CD14-positive monocyte (primary cell): Measurements from ENCODE around the gene PFDN1. TPM values are rescaled to one million over a fixed set of nuclear protein-coding genes. Genes with fewer than 3 reads are reported as not detected.

Source experiments
- DNase-seq, 3 donors: peaks; one replicate each; pipeline ENCODE4 v3.0.0-alpha.2; 2011 to 2022
- H2AFZ ChIP-seq: 2 replicates; pipeline ENCODE4 v1.6.0; 2012; ENCODE audit warnings: mild to moderate bottlenecking, low read depth, low read length, inconsistent platforms; ENCODE audit not compliant: insufficient read depth, poor library complexity, severe bottlenecking
- H3K27ac ChIP-seq, 2 donors: 1 replicate in 1 of 2; 2 replicates in 1 of 2; pipeline ENCODE4 v1.5.1; 2012 to 2013; ENCODE audit warnings: low read length in 2 of 2, control low read depth in 1 of 2, inconsistent platforms in 1 of 2, low read depth in 1 of 2, mild to moderate bottlenecking in 1 of 2
- H3K27me3 ChIP-seq, 2 donors: one replicate each; pipeline versions ENCODE4 v1.6.0 to v1.6.1; 2011 to 2013; ENCODE audit warnings: low read length in 2 of 2; ENCODE audit not compliant: control insufficient read depth in 2 of 2, insufficient read depth in 2 of 2
- H3K36me3 ChIP-seq, 2 donors: replicated peaks in 1 of 2; 1 replicate in 1 of 2; 2 replicates in 1 of 2; pipeline versions ENCODE4 v1.5.1 to v1.6.1; 2012 to 2013; ENCODE audit warnings: low read length in 2 of 2, control low read depth in 1 of 2, inconsistent platforms in 1 of 2, mild to moderate bottlenecking in 1 of 2; ENCODE audit not compliant: insufficient read depth in 2 of 2, control insufficient read depth in 1 of 2
- H3K4me1 ChIP-seq, 2 donors: 1 replicate in 1 of 2; 2 replicates in 1 of 2; pipeline versions ENCODE4 v1.5.1 to v1.6.1; 2012 to 2013; ENCODE audit warnings: low read length in 2 of 2, control low read depth in 1 of 2, inconsistent platforms in 1 of 2, mild to moderate bottlenecking in 1 of 2, moderate library complexity in 1 of 2; ENCODE audit not compliant: insufficient read depth in 2 of 2, control insufficient read depth in 1 of 2
- H3K4me2 ChIP-seq: replicated peaks from 2 replicates; pipeline ENCODE3; 2012; ENCODE audit warnings: low read length, moderate library complexity, mild to moderate bottlenecking; ENCODE audit not compliant: poor library complexity, severe bottlenecking; ENCODE audit errors: extremely low read depth
- H3K4me3 ChIP-seq, 3 experiments: fragments of 200-600 bp in 1 of 3; sonication (generic) in 1 of 3; replicated peaks in 1 of 3; 1 replicate in 2 of 3; 2 replicates in 1 of 3; pipeline ENCODE4 v1.5.1; 2011 to 2013; ENCODE audit warnings: low read length in 3 of 3, mild to moderate bottlenecking in 3 of 3, control low read depth in 2 of 3, low read depth in 2 of 3, inconsistent platforms in 1 of 3, moderate library complexity in 1 of 3
- H3K79me2 ChIP-seq: 2 replicates; pipeline ENCODE4 v1.6.0; 2012; ENCODE audit warnings: mild to moderate bottlenecking, control low read depth, inconsistent platforms, low read length, moderate library complexity; ENCODE audit not compliant: insufficient read depth
- H3K9ac ChIP-seq: 2 replicates; pipeline ENCODE4 v1.6.0; 2017; ENCODE audit warnings: low read length, mild to moderate bottlenecking; ENCODE audit not compliant: insufficient read depth, poor library complexity, severe bottlenecking
- H3K9me3 ChIP-seq, 2 donors: replicated peaks in 1 of 2; 1 replicate in 1 of 2; 2 replicates in 1 of 2; pipeline versions ENCODE4 v1.5.1 to v1.6.1; 2012 to 2013; ENCODE audit warnings: low read length in 2 of 2, control low read depth in 1 of 2; ENCODE audit not compliant: control insufficient read depth in 1 of 2, insufficient read depth in 1 of 2
- H4K20me1 ChIP-seq: 2 replicates; pipeline ENCODE4 v1.6.0; 2012; ENCODE audit warnings: mild to moderate bottlenecking, low read length, control low read depth, moderate library complexity; ENCODE audit not compliant: insufficient read depth
- H3K27ac Mint-ChIP-seq, 7 donors: one replicate each; pipeline ENCODE4 v1.8.0; 2020; ENCODE audit warnings: mild to moderate bottlenecking in 7 of 7, mixed read lengths in 7 of 7, moderate library complexity in 6 of 7, inconsistent platforms in 2 of 7
- H3K27me3 Mint-ChIP-seq, 3 donors: one replicate each; pipeline ENCODE4 v1.8.0; 2021 to 2022; ENCODE audit warnings: low read depth in 3 of 3, mild to moderate bottlenecking in 3 of 3, mixed read lengths in 3 of 3, moderate library complexity in 3 of 3, inconsistent platforms in 1 of 3
- H3K36me3 Mint-ChIP-seq, 2 donors: one replicate each; pipeline ENCODE4 v1.8.0; 2020; ENCODE audit warnings: mixed read lengths in 2 of 2, inconsistent platforms in 1 of 2, mild to moderate bottlenecking in 1 of 2
- H3K4me1 Mint-ChIP-seq: one replicate; pipeline ENCODE4 v1.8.0; 2020; ENCODE audit warnings: mild to moderate bottlenecking, mixed read lengths
- H3K4me3 Mint-ChIP-seq, 2 donors: one replicate each; pipeline ENCODE4 v1.8.0; 2020; ENCODE audit warnings: mild to moderate bottlenecking in 2 of 2, mixed read lengths in 2 of 2, moderate library complexity in 1 of 2
- H3K9me3 Mint-ChIP-seq, 7 donors: one replicate each; pipeline ENCODE4 v1.8.0; 2020 to 2022; ENCODE audit warnings: mixed read lengths in 7 of 7, mild to moderate bottlenecking in 6 of 7, moderate library complexity in 6 of 7, inconsistent platforms in 2 of 7
- WGBS: methylation state at CpG from one replicate; pipeline ENCODE4 v1.1.5; 2013; ENCODE audit warnings: missing lambda C conversion rate; ENCODE audit not compliant: insufficient coverage; 5-methylcytosine and 5-hydroxymethylcytosine counted together
- intact Hi-C, 2 donors: fragments of 100-400 bp; cut with micrococcal nuclease; formaldehyde crosslinking; loops; one replicate each; pipeline versions ENCODE4 v1.15.0 to v1.15.1; 2023
- polyA plus RNA-seq, 3 donors: library from polyadenylated mRNA; depleted of rRNA in 1 of 3; unstranded in 2 of 3; stranded (reverse) in 1 of 3; fragments of 300-500 nt in 2 of 3; fragments of >200 nt in 1 of 3; fragmentation: Illumina TruSeq in 2 of 3; gene quantifications; 1 replicate in 2 of 3; 2 replicates in 1 of 3; pipeline ENCODE4 v1.2.3, GENCODE V29; 2012 to 2021
- TF ChIP-seq, protein P1 (sequence below): fragments of 200-600 bp; IDR thresholded peaks from one replicate; pipeline ENCODE4 v1.8.0; 2022; ENCODE audit warnings: antibody characterized with exemption, mild to moderate bottlenecking

PFDN1 gene
- polyA plus RNA-seq, 3 donors, result 44.7 to 105 (median 82.2) TPM

DNA sequence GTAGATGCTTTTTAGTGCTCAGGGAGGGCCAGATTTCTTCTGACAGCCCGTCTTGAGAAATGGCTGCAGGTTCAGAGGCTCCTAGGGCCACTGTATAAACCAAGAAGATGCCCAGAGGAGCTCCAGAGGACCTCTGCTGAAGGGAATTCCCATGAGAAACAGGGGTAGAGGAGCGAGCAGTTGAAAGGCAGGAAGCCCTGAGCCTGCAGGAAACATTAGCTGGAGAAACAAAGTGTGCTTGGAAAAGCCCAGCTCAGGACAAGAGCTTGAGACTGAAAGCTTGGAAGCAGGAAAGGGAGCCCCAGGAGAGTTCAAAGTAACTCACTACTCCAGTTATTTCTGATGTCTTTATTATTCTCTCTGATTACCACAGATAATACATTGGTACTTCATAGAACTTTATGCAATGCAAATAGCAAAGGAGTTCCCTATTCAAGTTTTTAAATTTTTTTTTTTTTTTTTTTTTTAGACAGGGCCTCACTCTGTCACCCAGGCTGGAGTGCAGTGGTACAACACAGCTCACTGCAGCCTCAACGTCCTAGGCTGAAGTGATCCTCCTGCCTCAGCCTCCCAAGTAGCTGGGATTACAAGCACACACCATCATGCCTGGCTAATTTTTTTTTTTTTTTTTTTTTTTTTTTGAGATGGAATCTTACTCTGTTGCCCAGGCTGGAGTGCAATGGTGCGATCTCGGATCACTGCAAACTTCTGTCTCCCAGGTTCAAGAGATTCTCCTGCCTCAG, 27.0 kb upstream of the PFDN1 start:
- Histone ChIP-seq H3K4me2 (no peak overlapping the region), H3K9ac (no peak overlapping the region), H3K27ac (no peak overlapping the region), H3K36me3 (peaks cover 21 to 30% of the 10 kb centered on the region in 2 donors), H3K4me1 (peaks cover 8% of the 10 kb centered on the region in 2 donors), H3K79me2 (no peaks in the 10 kb centered on the region), H3K27me3 (no peaks in the 10 kb centered on the region), H3K4me3 (no peak overlapping the region), H2AFZ (no peak overlapping the region), H4K20me1 (peaks cover 7% of the 10 kb centered on the region), H3K9me3 (no peaks in the 10 kb centered on the region)
- 100% methylated on average over 1 of the region's 5 CpGs for WGBS
- Mint-ChIP-seq H3K4me3 (no peak overlapping the region), H3K4me1 (peaks cover 22% of the 10 kb centered on the region), H3K27ac (no peak overlapping the region), H3K9me3 (peaks cover 0 to 2% (median 0%) of the 10 kb centered on the region in 7 donors), H3K36me3 (peaks cover 33 to 35% of the 10 kb centered on the region in 2 donors), H3K27me3 (peaks cover 0 to 2% (median 2%) of the 10 kb centered on the region in 3 donors)
- no peak for DNase-seq
- intact Hi-C loops, result no loop called here
- TF ChIP-seq, protein P1, sequence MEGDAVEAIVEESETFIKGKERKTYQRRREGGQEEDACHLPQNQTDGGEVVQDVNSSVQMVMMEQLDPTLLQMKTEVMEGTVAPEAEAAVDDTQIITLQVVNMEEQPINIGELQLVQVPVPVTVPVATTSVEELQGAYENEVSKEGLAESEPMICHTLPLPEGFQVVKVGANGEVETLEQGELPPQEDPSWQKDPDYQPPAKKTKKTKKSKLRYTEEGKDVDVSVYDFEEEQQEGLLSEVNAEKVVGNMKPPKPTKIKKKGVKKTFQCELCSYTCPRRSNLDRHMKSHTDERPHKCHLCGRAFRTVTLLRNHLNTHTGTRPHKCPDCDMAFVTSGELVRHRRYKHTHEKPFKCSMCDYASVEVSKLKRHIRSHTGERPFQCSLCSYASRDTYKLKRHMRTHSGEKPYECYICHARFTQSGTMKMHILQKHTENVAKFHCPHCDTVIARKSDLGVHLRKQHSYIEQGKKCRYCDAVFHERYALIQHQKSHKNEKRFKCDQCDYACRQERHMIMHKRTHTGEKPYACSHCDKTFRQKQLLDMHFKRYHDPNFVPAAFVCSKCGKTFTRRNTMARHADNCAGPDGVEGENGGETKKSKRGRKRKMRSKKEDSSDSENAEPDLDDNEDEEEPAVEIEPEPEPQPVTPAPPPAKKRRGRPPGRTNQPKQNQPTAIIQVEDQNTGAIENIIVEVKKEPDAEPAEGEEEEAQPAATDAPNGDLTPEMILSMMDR, result no peak

DNA sequence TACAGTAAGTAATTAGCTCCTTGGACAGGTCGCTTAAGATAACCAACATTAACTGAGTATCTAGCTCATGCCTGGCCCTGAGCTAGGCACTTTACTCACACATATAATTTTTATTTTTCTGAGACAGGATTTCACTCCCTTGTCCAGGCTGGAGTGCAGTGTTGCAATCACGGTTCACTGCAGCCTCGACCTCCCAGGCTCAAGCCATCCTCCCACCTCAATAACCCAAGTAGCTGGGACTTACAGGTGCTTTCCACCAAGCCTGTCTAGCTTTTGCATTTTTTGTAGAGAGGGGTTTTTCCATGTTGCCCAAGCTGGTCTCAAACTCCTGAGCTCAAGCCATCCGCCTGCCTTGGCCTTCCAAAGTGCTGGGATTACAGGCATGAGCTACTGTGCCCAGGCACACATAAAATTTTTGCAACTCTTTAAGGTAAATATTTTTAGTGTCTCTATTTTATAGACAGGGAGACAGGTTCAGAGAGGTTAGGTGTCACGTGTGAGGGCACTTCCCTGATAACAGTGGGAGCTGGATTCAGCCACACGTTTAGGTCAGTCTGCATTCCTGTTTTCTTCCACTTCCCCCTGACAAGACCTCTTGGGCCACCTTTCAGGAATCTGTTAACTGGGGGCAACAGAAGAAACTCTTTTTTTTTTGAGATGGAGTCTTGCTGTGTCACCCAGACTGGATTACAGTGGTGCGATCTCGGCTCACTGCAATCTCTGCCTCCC, 25.3 kb upstream of the PFDN1 start:
- Mint-ChIP-seq H3K9me3 (peaks cover 0 to 2% (median 0%) of the 10 kb centered on the region in 7 donors), H3K4me1 (peaks cover 35% of the 10 kb centered on the region), H3K4me3 (no peak overlapping the region), H3K27me3 (peaks cover 0 to 2% (median 1%) of the 10 kb centered on the region in 3 donors), H3K36me3 (peaks cover 17 to 20% of the 10 kb centered on the region in 2 donors), H3K27ac (peak overlapping the region in 2 of 7 donors; percentile 48 to 57)
- Histone ChIP-seq H3K4me1 (peaks cover 25% of the 10 kb centered on the region in 2 donors), H3K4me2 (no peak overlapping the region), H3K9me3 (no peaks in the 10 kb centered on the region), H4K20me1 (no peaks in the 10 kb centered on the region), H3K9ac (no peak overlapping the region), H3K4me3 (no peak overlapping the region), H3K27ac (no peak overlapping the region), H3K27me3 (no peaks in the 10 kb centered on the region), H2AFZ (no peak overlapping the region), H3K36me3 (peaks cover 8 to 13% of the 10 kb centered on the region in 2 donors), H3K79me2 (no peaks in the 10 kb centered on the region)
- TF ChIP-seq, protein P1, result no peak
- intact Hi-C loops, result no loop called here
- WGBS, result 100% methylated on average over 2 of the region's 8 CpGs
- no peak for DNase-seq
